ENCODE data around the gene BLTP3A.

DNA sequence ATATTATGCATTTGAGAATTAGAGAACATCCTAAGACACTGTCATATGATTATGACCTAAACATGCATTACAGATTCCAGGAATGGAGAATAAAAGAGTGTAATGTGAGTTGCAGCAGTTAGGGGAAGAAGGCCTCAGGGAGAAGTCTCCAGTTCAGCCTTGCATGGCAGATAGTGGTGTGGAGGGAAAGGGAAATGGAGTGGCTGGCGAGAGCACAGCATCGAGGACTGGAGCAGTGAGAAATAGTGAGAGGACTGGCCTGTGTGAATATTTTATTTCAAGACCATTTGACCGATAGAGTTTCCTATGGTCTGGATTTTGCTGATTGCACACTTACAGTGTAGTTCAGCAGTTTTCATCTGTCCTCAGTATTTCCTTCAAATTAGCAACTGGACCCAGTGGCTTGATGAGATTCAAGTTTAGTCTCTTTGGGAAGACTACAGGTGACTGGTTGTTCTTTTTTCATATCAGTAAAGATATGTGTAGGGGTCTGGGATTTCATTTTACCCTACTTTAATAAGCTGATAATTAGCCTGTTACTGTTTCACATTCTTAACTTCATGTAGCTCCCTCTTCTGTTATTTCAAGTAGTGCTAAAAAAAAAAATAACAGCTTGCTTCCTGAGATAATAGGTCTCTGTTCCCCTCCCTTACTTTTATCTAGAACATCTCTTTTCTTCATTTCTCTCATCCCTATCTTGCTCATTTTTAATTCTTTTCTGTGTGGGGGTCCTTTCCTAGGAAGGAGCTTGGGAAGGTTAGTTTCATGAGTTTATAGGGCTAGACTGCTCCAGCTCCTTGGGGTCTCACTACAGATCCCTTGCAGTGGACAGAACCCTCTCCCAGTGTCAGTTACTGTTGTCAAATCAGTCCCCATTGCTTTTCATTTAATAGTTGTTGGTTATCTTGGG lies 27.9 kb downstream of the BLTP3A start:
- TF ChIP-seq EZH2 (IDR thresholded peaks at IDR 0.05; ENCODE audit: low read length, missing control alignments): no peak
- no peak for TF ChIP-seq CTCF (conservative IDR thresholded peaks at IDR 0.05 in 1 of 2, IDR thresholded peaks at IDR 0.05 in 1 of 2; ENCODE audit: low read depth in 1 of 2, low read length in 2 of 2)
